Endothelial cell of umbilical vein (primary cell): Measurements from ENCODE around the gene L1CAM. TPM values are rescaled to one million over a fixed set of nuclear protein-coding genes. Genes with fewer than 3 reads are reported as not detected.

Source experiments
- BruUV-seq: library from RNA; stranded (reverse); fragments of 400-500 nt; replicated peaks from 2 replicates; lab custom pipeline; 2021; lab: Mats Ljungman, UMichigan
- CTCF ChIA-PET: fragments of 300-600, 350-600 bp; sonication (Branson Sonifier 250); formaldehyde crosslinking; loops from one replicate; lab custom pipeline; 2021; ENCODE audit warnings: antibody characterized with exemption, inconsistent platforms; lab: Charles Lee
- POLR2A ChIA-PET: fragments of 300-600, 350-600 bp; sonication (Branson Sonifier 250); formaldehyde crosslinking; loops from one replicate; lab custom pipeline; 2021; ENCODE audit warnings: antibody characterized with exemption, inconsistent platforms; lab: Charles Lee
- DNase-seq: peaks from one replicate; pipeline ENCODE4 v3.0.0-alpha.2; 2011; ENCODE audit warnings: low read depth, low spot score
- FAIRE-seq: peaks from 2 replicates; lab custom pipeline; 2011; peaks lifted over from hg19 to GRCh38; lab: Jason Lieb, UNC
- H2AFZ ChIP-seq: 2 replicates; pipeline ENCODE4 v1.6.0; 2012; ENCODE audit warnings: low read depth, low read length, control low read depth, inconsistent platforms
- H3K27ac ChIP-seq: 2 replicates; pipeline ENCODE4 v1.5.1; 2011; ENCODE audit warnings: low read depth, mild to moderate bottlenecking, control low read depth, low read length, moderate library complexity; ENCODE audit not compliant: insufficient read depth
- H3K27me3 ChIP-seq, 2 experiments: 2 replicates each; pipeline versions ENCODE4 v1.6.0 to v1.6.1; 2011; ENCODE audit warnings: low read length in 2 of 2, mixed read lengths in 1 of 2; ENCODE audit not compliant: control insufficient read depth in 2 of 2, insufficient read depth in 2 of 2
- H3K36me3 ChIP-seq, 2 experiments: 2 replicates in 1 of 2; 3 replicates in 1 of 2; pipeline ENCODE4 v1.5.1; 2011; ENCODE audit warnings: low read length in 2 of 2, mild to moderate bottlenecking in 1 of 2, moderate library complexity in 1 of 2; ENCODE audit not compliant: control insufficient read depth in 2 of 2, insufficient read depth in 2 of 2; ENCODE audit errors: extremely low read depth in 1 of 2
- H3K4me1 ChIP-seq: 3 replicates; pipeline ENCODE4 v1.5.1; 2011; ENCODE audit warnings: mild to moderate bottlenecking, low read length; ENCODE audit not compliant: control insufficient read depth, insufficient read depth; ENCODE audit errors: extremely low read depth
- H3K4me2 ChIP-seq: 2 replicates; pipeline ENCODE4 v1.6.1; 2011; ENCODE audit warnings: low read length, control low read depth, mixed read lengths; ENCODE audit not compliant: insufficient read depth
- H3K4me3 ChIP-seq, 3 experiments: fragments of 200-600 bp in 1 of 3; sonication (generic), shearing (Covaris generic) in 1 of 3; replicated peaks in 1 of 3; 2 replicates each; pipeline ENCODE4 v1.5.1; 2011 to 2016; ENCODE audit warnings: control low read depth in 3 of 3, low read length in 3 of 3, mild to moderate bottlenecking in 2 of 3, inconsistent platforms in 1 of 3, low read depth in 1 of 3, moderate library complexity in 1 of 3; ENCODE audit not compliant: insufficient read depth in 1 of 3
- H3K79me2 ChIP-seq: 2 replicates; pipeline ENCODE4 v1.6.0; 2012; ENCODE audit warnings: low read length, inconsistent platforms; ENCODE audit not compliant: control insufficient read depth, insufficient read depth
- H3K9ac ChIP-seq: replicated peaks from 2 replicates; pipeline ENCODE3; 2011; ENCODE audit warnings: low read length, control low read depth; ENCODE audit not compliant: insufficient read depth; ENCODE audit errors: extremely low read depth
- H3K9me1 ChIP-seq: replicated peaks from 3 replicates; pipeline ENCODE4 v1.6.0; 2011; ENCODE audit warnings: mild to moderate bottlenecking, low read length; ENCODE audit not compliant: control insufficient read depth, insufficient read depth; ENCODE audit errors: extremely low read depth
- H3K9me3 ChIP-seq: replicated peaks from 2 replicates; pipeline ENCODE4 v1.5.1; 2012; ENCODE audit warnings: low read length, inconsistent platforms; ENCODE audit not compliant: control insufficient read depth, insufficient read depth
- H4K20me1 ChIP-seq: replicated peaks from 2 replicates; pipeline ENCODE3; 2011; ENCODE audit warnings: mild to moderate bottlenecking, low read length; ENCODE audit not compliant: control insufficient read depth, insufficient read depth; ENCODE audit errors: extremely low read depth
- CTCF ChIP-seq, 2 donors: IDR thresholded peaks; 1 replicate in 1 of 2; 2 replicates in 1 of 2; pipeline ENCODE4 v1.5.1; 2011; ENCODE audit warnings: low read length in 2 of 2, mild to moderate bottlenecking in 2 of 2, moderate library complexity in 2 of 2, control low read depth in 1 of 2, inconsistent platforms in 1 of 2, low read depth in 1 of 2; ENCODE audit not compliant: insufficient read depth in 1 of 2; ENCODE audit errors: extremely low read depth in 1 of 2
- EZH2 ChIP-seq: IDR thresholded peaks from 2 replicates; pipeline ENCODE4 v1.6.1; 2012; ENCODE audit warnings: borderline replicate concordance, low read depth, mild to moderate bottlenecking, moderate library complexity, low read length, inconsistent platforms; ENCODE audit not compliant: severe bottlenecking
- FOS ChIP-seq: IDR thresholded peaks from 2 replicates; pipeline ENCODE4 v1.6.1; 2011; ENCODE audit warnings: mild to moderate bottlenecking, low read length, moderate library complexity, borderline replicate concordance; ENCODE audit not compliant: insufficient read depth
- GATA2 ChIP-seq: IDR thresholded peaks from 2 replicates; pipeline ENCODE4 v1.7.0; 2011; ENCODE audit warnings: low read depth, mild to moderate bottlenecking, moderate library complexity, mixed read lengths, low read length; ENCODE audit not compliant: insufficient read length, insufficient read depth
- JUN ChIP-seq: IDR thresholded peaks from 2 replicates; pipeline ENCODE4 v1.6.1; 2011; ENCODE audit warnings: borderline replicate concordance, low read depth; ENCODE audit not compliant: insufficient read length, insufficient read depth
- MAX ChIP-seq: IDR thresholded peaks from 2 replicates; pipeline ENCODE4 v1.6.1; 2011; ENCODE audit not compliant: insufficient read depth, insufficient read length
- MYC ChIP-seq: IDR thresholded peaks from one replicate; pipeline ENCODE4 v1.6.1; 2011; ENCODE audit warnings: mild to moderate bottlenecking, low read depth, low read length
- POLR2A ChIP-seq: IDR thresholded peaks from 2 replicates; pipeline ENCODE4 v1.6.1; 2012; ENCODE audit warnings: low read depth, mild to moderate bottlenecking, control low read depth, low read length
- POLR2AphosphoS5 ChIP-seq: IDR thresholded peaks from 2 replicates; pipeline ENCODE4 v1.6.1; 2012; ENCODE audit warnings: low read depth, mild to moderate bottlenecking, control low read depth, low read length, moderate library complexity; ENCODE audit not compliant: insufficient read depth
- dilution Hi-C: fragments of 300-500 bp; cut with MboI; formaldehyde crosslinking; loops from one replicate; pipeline ENCODE4 v1.15.0; 2019; ENCODE audit warnings: low sequenced_read_pairs; ENCODE audit not compliant: extremely low pct_ligation_motif_present
- intact Hi-C: fragments of 100-400 bp; cut with micrococcal nuclease; formaldehyde crosslinking; loops from one replicate; pipeline ENCODE4 v1.10.0; 2022
- polyA plus RNA-seq, 4 experiments: library from polyadenylated mRNA; depleted of rRNA in 3 of 4; stranded (reverse) in 3 of 4; unstranded in 1 of 4; fragments of >200 nt; gene quantifications; 2 replicates each; pipeline versions ENCODE4 v1.2.1 to v1.2.3, GENCODE V29; 2011 to 2012; ENCODE audit warnings: missing spikeins in 1 of 4
- total RNA-seq: library from RNA; stranded (reverse); gene quantifications from 2 replicates; pipeline ENCODE4 v1.2.3, GENCODE V29; 2021

The L1CAM gene
- total and polyA plus RNA-seq, 2 donors (not counting 3 experiments of a cell fraction or from before 2014, with no cell fraction given), result 0.01 TPM; not detected in 1

GRCh38 chrX:153868576-153869472 is 17.1 kb downstream of the L1CAM start:
- no peak overlapping the region for H3K4me3 ChIP-seq
- H3K4me1 ChIP-seq, result no peaks in the 10 kb centered on the region
- no peak overlapping the region for H3K4me2 ChIP-seq
- no peaks in the 10 kb centered on the region for H3K9me1 ChIP-seq
- TF ChIP-seq MYC, result no peak
- no peak for TF ChIP-seq POLR2AphosphoS5
- TF ChIP-seq JUN, result no peak
- no peak for TF ChIP-seq EZH2
- TF ChIP-seq MAX, result no peak
- TF ChIP-seq POLR2A, result no peak
- no peak for TF ChIP-seq GATA2
- TF ChIP-seq FOS, result no peak
- TF ChIP-seq CTCF (IDR thresholded peaks at IDR 0.05; ENCODE audit: extremely low read depth in 1 of 2, insufficient read depth in 1 of 2, low read depth in 1 of 2, low read length in 2 of 2), result no peak
- dilution Hi-C loops, result no loop called here
- CTCF ChIA-PET, result no interaction called here
- no TSS peak for BruUV-seq
- DNase-seq (no peak), FAIRE-seq (no peak)
- no peaks in the 10 kb centered on the region for H3K79me2 ChIP-seq
- no peak overlapping the region for H2AFZ ChIP-seq
- no peak overlapping the region for H3K9ac ChIP-seq
- H3K36me3 ChIP-seq, result no peaks in the 10 kb centered on the region
- no peak overlapping the region for H3K27ac ChIP-seq
- no peaks in the 10 kb centered on the region for H4K20me1 ChIP-seq
- no peaks in the 10 kb centered on the region for H3K9me3 ChIP-seq
- POLR2A ChIA-PET, result no interaction called here
- intact Hi-C loops, result no loop called here
- no peaks in the 10 kb centered on the region for H3K27me3 ChIP-seq
